ENCODE results near the gene TOP3A. TPM values are rescaled to one million over a fixed set of nuclear protein-coding genes. Genes with fewer than 3 reads are reported as not detected.

The TOP3A gene
- polyA plus RNA-seq, 1 experiment, result 11.9 TPM

GRCh38 chr17:18248300-18248731, 66.5 kb downstream of the TOP3A start:
- POLR2A ChIA-PET, result interaction anchor here (1.2 kb wide), 1 partner anchor 12 kb away, joined by 3 read pairs; no protein-coding TSS in a partner anchor
- no peaks in the 10 kb centered on the region for H3K27me3 ChIP-seq (ENCODE audit: control insufficient read depth, insufficient read depth, low read length)
- DNase-seq (ENCODE audit: low read depth, low spot score), result peak; percentile 44
- CTCF ChIA-PET, result interaction anchor here (0.9 to 1.5 kb wide), 3 partner anchors 8 to 11 kb away, joined by 3 to 5 read pairs (median 3); no protein-coding TSS in a partner anchor
- no peak overlapping the region for H3K4me3 ChIP-seq (ENCODE audit: low read depth, low read length)
- TF ChIP-seq, protein P1, sequence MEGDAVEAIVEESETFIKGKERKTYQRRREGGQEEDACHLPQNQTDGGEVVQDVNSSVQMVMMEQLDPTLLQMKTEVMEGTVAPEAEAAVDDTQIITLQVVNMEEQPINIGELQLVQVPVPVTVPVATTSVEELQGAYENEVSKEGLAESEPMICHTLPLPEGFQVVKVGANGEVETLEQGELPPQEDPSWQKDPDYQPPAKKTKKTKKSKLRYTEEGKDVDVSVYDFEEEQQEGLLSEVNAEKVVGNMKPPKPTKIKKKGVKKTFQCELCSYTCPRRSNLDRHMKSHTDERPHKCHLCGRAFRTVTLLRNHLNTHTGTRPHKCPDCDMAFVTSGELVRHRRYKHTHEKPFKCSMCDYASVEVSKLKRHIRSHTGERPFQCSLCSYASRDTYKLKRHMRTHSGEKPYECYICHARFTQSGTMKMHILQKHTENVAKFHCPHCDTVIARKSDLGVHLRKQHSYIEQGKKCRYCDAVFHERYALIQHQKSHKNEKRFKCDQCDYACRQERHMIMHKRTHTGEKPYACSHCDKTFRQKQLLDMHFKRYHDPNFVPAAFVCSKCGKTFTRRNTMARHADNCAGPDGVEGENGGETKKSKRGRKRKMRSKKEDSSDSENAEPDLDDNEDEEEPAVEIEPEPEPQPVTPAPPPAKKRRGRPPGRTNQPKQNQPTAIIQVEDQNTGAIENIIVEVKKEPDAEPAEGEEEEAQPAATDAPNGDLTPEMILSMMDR (IDR thresholded peaks at IDR 0.05; ENCODE audit: low read depth, low read length), result peak; percentile 71
- H3K9me3 ChIP-seq (ENCODE audit: control insufficient read depth, insufficient read depth, low read length), result no peaks in the 10 kb centered on the region; the same call in 1 of the 2 replicates
- peak overlapping the region; percentile 3 for H3K27ac ChIP-seq (ENCODE audit: low read depth, low read length)

DNA sequence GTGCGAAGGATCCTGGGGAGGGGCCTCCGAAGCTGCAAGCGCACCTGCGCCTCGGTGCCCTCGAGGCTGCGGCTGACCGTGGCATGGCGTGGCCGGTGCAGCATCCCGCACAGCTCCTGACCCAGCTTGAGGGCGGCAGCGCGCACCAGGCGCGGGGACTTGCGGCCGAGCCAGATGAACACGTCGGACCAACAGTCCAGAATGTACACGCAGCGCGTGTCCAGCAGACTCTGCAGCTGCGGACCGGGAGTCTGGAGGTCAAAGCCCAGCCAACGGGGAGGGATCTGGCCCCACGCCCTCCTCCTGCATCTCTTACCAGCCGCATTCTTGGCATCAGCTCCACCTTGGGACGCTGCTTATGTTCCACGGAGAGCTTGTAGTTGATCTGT, 67.2 kb downstream of the TOP3A start:
- no peaks in the 10 kb centered on the region for H3K27me3 ChIP-seq (ENCODE audit: control insufficient read depth, insufficient read depth, low read length)
- H3K27ac ChIP-seq (ENCODE audit: low read depth, low read length), result no peak overlapping the region
- H3K4me3 ChIP-seq (ENCODE audit: low read depth, low read length), result no peak overlapping the region
- no peak for DNase-seq (ENCODE audit: low read depth, low spot score)
- POLR2A ChIA-PET, result interaction anchor here (1.2 kb wide), 1 partner anchor 12 kb away, joined by 3 read pairs; no protein-coding TSS in a partner anchor
- TF ChIP-seq, protein P1 (IDR thresholded peaks at IDR 0.05; ENCODE audit: low read depth, low read length), result no peak
- H3K9me3 ChIP-seq (ENCODE audit: control insufficient read depth, insufficient read depth, low read length), result no peaks in the 10 kb centered on the region; the same call in 1 of the 2 replicates
- CTCF ChIA-PET, result interaction anchor here (1.0 to 1.5 kb wide), 2 partner anchors 10 to 29 kb away, joined by 3 to 5 read pairs; no protein-coding TSS in a partner anchor

DNA sequence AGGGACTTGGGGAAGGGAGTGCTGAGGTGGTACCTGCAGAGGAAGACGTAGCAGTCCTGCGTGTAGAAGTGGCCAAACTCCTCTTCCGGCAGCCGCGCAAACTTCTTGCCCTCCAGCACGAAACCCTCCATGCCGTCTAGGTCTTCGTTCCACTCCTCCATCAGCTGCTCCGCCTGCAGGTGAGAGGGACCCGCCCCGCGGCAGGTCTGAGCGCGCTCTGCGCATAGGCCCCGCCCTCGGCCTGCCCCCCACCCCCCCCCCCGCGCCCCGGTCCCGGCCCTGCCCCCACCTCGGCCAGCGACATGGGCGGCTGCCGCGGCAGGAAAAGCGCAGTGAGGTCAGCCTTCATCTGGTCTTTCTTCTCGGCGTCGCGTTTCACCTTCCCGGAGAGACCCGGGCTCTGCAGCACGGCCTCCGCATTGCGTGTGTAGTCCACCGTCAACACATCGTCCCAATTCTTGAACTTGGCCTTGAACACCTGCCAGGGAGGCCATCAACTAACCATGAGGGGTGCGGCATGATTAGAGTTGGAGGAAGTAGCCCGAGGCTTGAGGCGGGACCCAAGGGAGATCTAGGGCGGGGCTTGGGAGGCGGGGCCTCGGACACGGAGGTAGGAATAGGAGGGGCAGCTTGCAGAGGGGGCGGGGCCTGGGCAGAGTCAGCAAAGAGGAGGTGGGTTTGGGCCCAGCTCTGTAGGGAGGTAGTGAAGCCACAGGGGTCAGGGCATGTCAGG, 67.7 kb downstream of the TOP3A start:
- ChIA-PET CTCF (interaction anchor here (1.0 kb wide), 1 partner anchor 30 kb away, joined by 3 read pairs; no protein-coding TSS in a partner anchor), POLR2A (interaction anchor here (1.2 kb wide), 1 partner anchor 11 kb away, joined by 3 read pairs; no protein-coding TSS in a partner anchor)
- DNase-seq (ENCODE audit: low read depth, low spot score), result no peak
- H3K27me3 ChIP-seq (ENCODE audit: control insufficient read depth, insufficient read depth, low read length), result no peaks in the 10 kb centered on the region
- TF ChIP-seq, protein P1 (IDR thresholded peaks at IDR 0.05; ENCODE audit: low read depth, low read length), result no peak
- no peak overlapping the region for H3K27ac ChIP-seq (ENCODE audit: low read depth, low read length)
- no peaks in the 10 kb centered on the region; the same call in 1 of the 2 replicates for H3K9me3 ChIP-seq (ENCODE audit: control insufficient read depth, insufficient read depth, low read length)
- H3K4me3 ChIP-seq (ENCODE audit: low read depth, low read length), result no peak overlapping the region

DNA sequence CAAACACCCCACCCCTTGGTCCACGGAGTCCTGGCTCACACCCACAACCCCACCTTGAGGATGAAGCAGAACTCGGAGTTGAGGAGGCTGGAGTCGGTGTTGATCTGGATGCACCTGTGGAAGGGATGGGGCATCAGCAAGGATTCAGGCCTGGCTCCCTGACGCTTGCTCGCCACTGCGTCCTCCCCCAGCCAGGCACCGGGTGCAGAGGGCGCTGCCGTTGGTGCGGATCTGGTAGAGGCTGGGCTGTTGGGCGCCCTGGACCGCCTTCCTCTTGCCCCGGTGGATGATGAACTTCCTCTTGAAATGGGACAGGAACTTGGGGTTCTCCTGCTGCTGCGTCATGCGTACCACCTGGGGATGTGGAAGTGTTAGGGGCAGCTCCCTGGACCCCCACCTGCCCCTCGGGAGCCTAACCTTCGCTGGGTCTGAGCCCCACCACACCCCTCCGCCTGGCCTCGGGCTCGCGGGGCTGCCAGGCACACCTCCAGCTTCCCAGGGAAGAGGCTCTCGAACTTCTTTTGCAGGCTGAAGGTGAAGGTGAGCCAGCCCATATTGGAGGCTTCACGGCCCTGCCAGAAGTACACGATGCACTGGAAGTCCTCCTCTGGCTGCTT, 68.6 kb downstream of the TOP3A start:
- DNase-seq (ENCODE audit: low read depth, low spot score), result no peak
- Histone ChIP-seq H3K4me3 (ENCODE audit: low read depth, low read length) (no peak overlapping the region), H3K27ac (ENCODE audit: low read depth, low read length) (no peak overlapping the region), H3K9me3 (ENCODE audit: control insufficient read depth, insufficient read depth, low read length) (no peaks in the 10 kb centered on the region; the same call in 1 of the 2 replicates), H3K27me3 (ENCODE audit: control insufficient read depth, insufficient read depth, low read length) (no peaks in the 10 kb centered on the region)
- POLR2A ChIA-PET, result no interaction called here
- CTCF ChIA-PET, result no interaction called here
- TF ChIP-seq, protein P1 (IDR thresholded peaks at IDR 0.05; ENCODE audit: low read depth, low read length), result no peak

Data from AG04450 (cell line).